Omental fat pad (tissue), 4 donors: ENCODE measurements around the gene TMCC1. TPM values are rescaled to one million over a fixed set of nuclear protein-coding genes. Genes with fewer than 3 reads are reported as not detected.

Source experiments
- ATAC-seq: fragments of 150-250 bp; one replicate; pipeline ENCODE4 v1.9.1; 2016; ENCODE audit warnings: mild to moderate bottlenecking, moderate library complexity; ENCODE audit not compliant: low FRiP score
- DNase-seq: peaks from one replicate; pipeline ENCODE4 v3.0.0-alpha.2; 2019; ENCODE audit warnings: low spot score
- total RNA-seq, 4 donors: library from RNA; depleted of rRNA; stranded (reverse); fragments of >200 nt; gene quantifications; one replicate each; pipeline ENCODE4 v1.1.0, GENCODE V29; 2016
- TF ChIP-seq, protein P1 (sequence below), 3 donors: fragments of 450-650 bp; IDR thresholded peaks; one replicate each; pipeline ENCODE4 v1.5.1; 2016 to 2017; ENCODE audit warnings: antibody characterized with exemption in 3 of 3, mild to moderate bottlenecking in 3 of 3, moderate library complexity in 2 of 3

The TMCC1 gene
- total RNA-seq = 10 to 100 TPM; 14.6 to 33.5 (median 23.2) TPM

DNA sequence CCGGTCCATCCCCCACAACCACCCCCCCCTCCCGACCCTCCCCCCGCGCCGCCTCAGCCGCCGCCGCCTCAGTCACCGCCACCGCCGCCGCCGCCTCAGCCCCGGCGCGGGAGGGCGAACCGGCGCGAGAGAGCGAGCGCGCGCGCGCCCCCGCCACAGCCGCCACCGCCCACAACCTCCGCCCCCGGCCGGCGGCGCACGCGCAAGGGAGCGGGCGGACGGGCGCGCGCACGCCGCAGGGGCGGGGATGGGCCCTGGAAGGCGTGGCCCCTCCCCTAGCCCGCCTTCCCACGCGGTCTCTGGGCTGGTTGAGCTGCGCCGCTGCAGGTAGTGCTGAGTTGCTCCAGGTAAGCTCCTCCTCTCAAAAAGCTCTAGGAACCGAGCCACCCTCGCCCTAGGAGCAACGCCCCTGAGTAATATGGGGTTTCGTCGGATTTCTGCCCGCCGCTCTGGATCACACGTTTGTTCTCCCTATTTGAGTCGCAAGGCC lies at the start of gene TMCC1:
TSS of gene TMCC1 (minus strand) at position 131 of the 490 bp plus-strand sequence.
- ATAC-seq (peak; percentile 97), DNase-seq (peak; percentile 35)

DNA sequence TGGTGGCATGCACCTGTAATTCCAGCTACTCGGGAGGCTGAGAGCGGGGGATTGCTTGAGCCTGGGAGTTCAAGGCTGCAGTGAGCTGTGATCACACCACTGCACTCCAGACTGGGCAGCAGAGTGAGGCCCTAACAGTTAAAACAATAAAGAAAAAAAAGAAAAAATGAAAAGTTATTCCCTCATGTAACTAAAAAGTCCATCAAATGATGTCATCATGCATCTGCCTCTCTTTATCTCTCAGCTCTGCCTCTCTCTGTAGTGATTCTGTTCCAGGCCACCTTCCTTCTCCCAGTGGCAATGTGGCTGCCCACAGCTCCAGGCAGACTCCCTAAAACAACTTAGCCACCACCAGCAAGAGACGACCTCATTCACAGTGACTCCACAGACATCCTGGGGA lies 49.5 kb upstream of the TMCC1 start:
- TF ChIP-seq, protein P1, sequence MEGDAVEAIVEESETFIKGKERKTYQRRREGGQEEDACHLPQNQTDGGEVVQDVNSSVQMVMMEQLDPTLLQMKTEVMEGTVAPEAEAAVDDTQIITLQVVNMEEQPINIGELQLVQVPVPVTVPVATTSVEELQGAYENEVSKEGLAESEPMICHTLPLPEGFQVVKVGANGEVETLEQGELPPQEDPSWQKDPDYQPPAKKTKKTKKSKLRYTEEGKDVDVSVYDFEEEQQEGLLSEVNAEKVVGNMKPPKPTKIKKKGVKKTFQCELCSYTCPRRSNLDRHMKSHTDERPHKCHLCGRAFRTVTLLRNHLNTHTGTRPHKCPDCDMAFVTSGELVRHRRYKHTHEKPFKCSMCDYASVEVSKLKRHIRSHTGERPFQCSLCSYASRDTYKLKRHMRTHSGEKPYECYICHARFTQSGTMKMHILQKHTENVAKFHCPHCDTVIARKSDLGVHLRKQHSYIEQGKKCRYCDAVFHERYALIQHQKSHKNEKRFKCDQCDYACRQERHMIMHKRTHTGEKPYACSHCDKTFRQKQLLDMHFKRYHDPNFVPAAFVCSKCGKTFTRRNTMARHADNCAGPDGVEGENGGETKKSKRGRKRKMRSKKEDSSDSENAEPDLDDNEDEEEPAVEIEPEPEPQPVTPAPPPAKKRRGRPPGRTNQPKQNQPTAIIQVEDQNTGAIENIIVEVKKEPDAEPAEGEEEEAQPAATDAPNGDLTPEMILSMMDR (IDR thresholded peaks at IDR 0.05) = no peak
- ATAC-seq (no peak), DNase-seq (no peak)

More for the DNA sequence above, at the start of gene TMCC1:
- TF ChIP-seq, protein P1 (IDR thresholded peaks at IDR 0.05) = no peak

GRCh38 chr3:129942296-129942695 lies 48.8 kb upstream of the TMCC1 start:
- TF ChIP-seq, protein P1 (IDR thresholded peaks at IDR 0.05) = peak in 2 of 3 donors; percentile 34 to 40
- ATAC-seq (peak; percentile 93), DNase-seq (peak; percentile 32)

DNA sequence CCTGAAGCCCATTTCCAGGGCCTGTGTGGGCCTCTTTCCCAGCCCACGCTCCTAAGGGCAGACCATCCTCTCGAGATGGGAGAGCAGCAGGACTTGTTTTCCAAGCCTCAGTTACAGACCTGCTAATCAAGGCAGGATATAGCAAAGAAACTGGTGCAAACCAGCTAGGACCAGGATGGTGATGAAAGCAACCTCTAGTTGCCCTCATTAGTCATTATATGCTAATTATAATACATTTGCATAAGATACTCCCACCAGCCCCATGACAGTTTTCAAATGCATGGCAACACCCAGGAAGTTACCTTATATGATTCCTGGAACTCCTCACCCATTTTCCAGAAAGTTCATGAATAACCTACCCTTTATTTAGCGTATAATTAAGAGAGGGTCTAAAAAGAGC lies 46.6 kb upstream of the TMCC1 start:
- DNase-seq (no peak), ATAC-seq (no peak)
- TF ChIP-seq, protein P1 (IDR thresholded peaks at IDR 0.05) = no peak

GRCh38 chr3:129938140-129938930 lies 44.8 kb upstream of the TMCC1 start:
- ATAC-seq = no peak
- TF ChIP-seq, protein P1 (IDR thresholded peaks at IDR 0.05) = no peak
- DNase-seq = no peak

GRCh38 chr3:129937717-129938116 lies 44.2 kb upstream of the TMCC1 start:
- DNase-seq (no peak), ATAC-seq (no peak)
- TF ChIP-seq, protein P1 (IDR thresholded peaks at IDR 0.05) = no peak

DNA sequence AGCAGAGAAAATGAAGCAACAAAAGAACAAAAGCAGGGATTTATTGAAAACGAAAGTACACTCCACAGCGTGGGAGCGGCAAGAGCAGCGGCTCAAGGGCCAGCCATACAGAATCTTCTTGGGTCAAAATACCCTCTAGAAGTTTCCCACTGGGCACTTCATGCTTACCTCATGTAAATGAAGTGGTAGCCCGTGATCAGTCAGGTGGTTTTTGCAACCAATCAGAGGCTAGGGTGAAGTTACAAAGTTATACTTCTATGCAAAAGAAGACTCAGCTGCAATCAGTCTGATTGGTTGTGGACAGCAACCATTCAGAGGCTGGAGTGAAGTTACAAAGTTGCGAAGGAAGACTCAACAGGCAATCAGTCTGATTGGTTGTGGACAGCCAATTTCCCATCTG lies 43.2 kb upstream of the TMCC1 start:
- TF ChIP-seq, protein P1 (IDR thresholded peaks at IDR 0.05) = no peak
- ATAC-seq (peak; percentile 54), DNase-seq (no peak)
